Upper lobe of left lung (tissue), 6 donors: ENCODE data around the gene KAZN. TPM values are rescaled to one million over a fixed set of nuclear protein-coding genes. Genes with fewer than 3 reads are reported as not detected.

ENCODE experiments used
- ATAC-seq, 2 donors: fragments of 200-7000 bp; cut with Tn5 transposase; one replicate each; pipeline ENCODE4 v1.9.1; 2022; ENCODE audit warnings: mild to moderate bottlenecking in 2 of 2, moderate library complexity in 2 of 2; ENCODE audit not compliant: low FRiP score in 2 of 2
- DNase-seq, 2 donors: peaks; one replicate each; pipeline ENCODE4 v3.0.0-alpha.2; 2019 to 2020
- H3K27ac ChIP-seq, 4 donors: fragments of 200-600 bp; sonication (generic); one replicate each; pipeline ENCODE4 v1.5.1; 2016 to 2019
- H3K27me3 ChIP-seq, 4 donors: fragments of 200-600 bp; sonication (generic); one replicate each; pipeline ENCODE4 v1.5.1; 2017 to 2019
- H3K36me3 ChIP-seq, 4 donors: fragments of 200-600 bp; sonication (generic); one replicate each; pipeline ENCODE4 v1.5.1; 2016 to 2019
- H3K4me1 ChIP-seq, 4 donors: fragments of 200-600 bp; sonication (generic); one replicate each; pipeline ENCODE4 v1.5.1; 2018 to 2019
- H3K4me3 ChIP-seq, 4 donors: fragments of 200-600 bp; sonication (generic); one replicate each; pipeline ENCODE4 v1.5.1; 2017 to 2019; ENCODE audit warnings: mild to moderate bottlenecking in 2 of 4, moderate library complexity in 1 of 4
- H3K9me3 ChIP-seq, 4 donors: fragments of 200-600 bp; sonication (generic); one replicate each; pipeline ENCODE4 v1.5.1; 2018 to 2019
- EP300 ChIP-seq, 4 donors: sonication (generic); formaldehyde crosslinking; IDR thresholded peaks; one replicate each; pipeline ENCODE4 v1.5.1; 2017; ENCODE audit warnings: antibody characterized with exemption in 4 of 4, control low read depth in 2 of 4
- POLR2A ChIP-seq, 4 donors: fragments of 450-650 bp; IDR thresholded peaks; one replicate each; pipeline ENCODE4 v1.5.1; 2016 to 2017; ENCODE audit warnings: antibody characterized with exemption in 4 of 4, mild to moderate bottlenecking in 2 of 4
- POLR2AphosphoS5 ChIP-seq, 2 donors: sonication (generic); formaldehyde crosslinking; IDR thresholded peaks; one replicate each; pipeline ENCODE4 v1.5.1; 2017; ENCODE audit warnings: antibody characterized with exemption in 2 of 2
- WGBS, 2 donors: methylation state at CpG; one replicate each; pipeline ENCODE4 v1.1.5; 2017 to 2018; 5-methylcytosine and 5-hydroxymethylcytosine counted together
- total RNA-seq, 6 donors: library from RNA; depleted of rRNA in 4 of 6; stranded (reverse); fragments of >200 nt in 4 of 6; gene quantifications; one replicate each; pipeline versions ENCODE4 v1.1.0 to v1.2.1, GENCODE V29; 2016 to 2021
- TF ChIP-seq, protein P1 (sequence below), 6 experiments: fragments of 450-650 bp in 4 of 6; fragments of 200-600 bp in 2 of 6; sonication (generic) in 2 of 6; IDR thresholded peaks; one replicate each; pipeline ENCODE4 v1.5.1; 2016 to 2019; ENCODE audit warnings: antibody characterized with exemption in 6 of 6
- donor health status: DM: no; HTN: no; CAD: no; lungs with moderate emphysema.
- donor health status: DM: no; HTN: yes; CAD: no; lungs with severe emphysema.

Gene KAZN
- total RNA-seq, 6 donors from 2014 or later: 11.5 to 30.0 (median 17.6) TPM

DNA sequence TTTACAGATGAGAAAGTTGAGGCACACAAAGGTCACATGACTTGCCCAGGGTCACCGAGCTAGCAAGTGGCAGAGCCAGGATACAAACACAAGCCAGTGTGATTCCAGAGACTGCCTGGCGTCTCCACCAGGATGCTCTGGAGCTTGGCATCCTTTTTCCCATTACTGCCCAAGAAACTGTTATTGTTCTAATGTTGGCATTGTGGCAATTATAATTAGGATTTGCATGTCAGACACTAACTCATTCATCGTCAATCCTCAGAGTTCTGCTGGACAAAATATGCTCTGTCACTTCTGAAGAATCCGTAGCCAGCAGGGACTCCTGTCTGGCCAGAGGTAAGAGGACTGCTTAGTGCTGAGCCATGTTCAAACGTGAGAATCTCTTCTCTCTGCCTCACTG is 8.8 kb downstream of the KAZN start:
- Histone ChIP-seq H3K4me3 (no peak overlapping the region), H3K27ac (no peak overlapping the region), H3K36me3 (no peaks in the 10 kb centered on the region), H3K4me1 (no peaks in the 10 kb centered on the region), H3K27me3 (no peaks in the 10 kb centered on the region), H3K9me3 (no peaks in the 10 kb centered on the region)
- TF ChIP-seq EP300 (IDR thresholded peaks at IDR 0.05): no peak
- TF ChIP-seq, protein P1, sequence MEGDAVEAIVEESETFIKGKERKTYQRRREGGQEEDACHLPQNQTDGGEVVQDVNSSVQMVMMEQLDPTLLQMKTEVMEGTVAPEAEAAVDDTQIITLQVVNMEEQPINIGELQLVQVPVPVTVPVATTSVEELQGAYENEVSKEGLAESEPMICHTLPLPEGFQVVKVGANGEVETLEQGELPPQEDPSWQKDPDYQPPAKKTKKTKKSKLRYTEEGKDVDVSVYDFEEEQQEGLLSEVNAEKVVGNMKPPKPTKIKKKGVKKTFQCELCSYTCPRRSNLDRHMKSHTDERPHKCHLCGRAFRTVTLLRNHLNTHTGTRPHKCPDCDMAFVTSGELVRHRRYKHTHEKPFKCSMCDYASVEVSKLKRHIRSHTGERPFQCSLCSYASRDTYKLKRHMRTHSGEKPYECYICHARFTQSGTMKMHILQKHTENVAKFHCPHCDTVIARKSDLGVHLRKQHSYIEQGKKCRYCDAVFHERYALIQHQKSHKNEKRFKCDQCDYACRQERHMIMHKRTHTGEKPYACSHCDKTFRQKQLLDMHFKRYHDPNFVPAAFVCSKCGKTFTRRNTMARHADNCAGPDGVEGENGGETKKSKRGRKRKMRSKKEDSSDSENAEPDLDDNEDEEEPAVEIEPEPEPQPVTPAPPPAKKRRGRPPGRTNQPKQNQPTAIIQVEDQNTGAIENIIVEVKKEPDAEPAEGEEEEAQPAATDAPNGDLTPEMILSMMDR (IDR thresholded peaks at IDR 0.05): no peak
- TF ChIP-seq POLR2A (IDR thresholded peaks at IDR 0.05): no peak
- no peak for TF ChIP-seq POLR2AphosphoS5 (IDR thresholded peaks at IDR 0.05)
- ATAC-seq (no peak), DNase-seq (no peak)
- WGBS, 2 donors: 77 to 82% methylated on average over 5 of the region's 5 CpGs

DNA sequence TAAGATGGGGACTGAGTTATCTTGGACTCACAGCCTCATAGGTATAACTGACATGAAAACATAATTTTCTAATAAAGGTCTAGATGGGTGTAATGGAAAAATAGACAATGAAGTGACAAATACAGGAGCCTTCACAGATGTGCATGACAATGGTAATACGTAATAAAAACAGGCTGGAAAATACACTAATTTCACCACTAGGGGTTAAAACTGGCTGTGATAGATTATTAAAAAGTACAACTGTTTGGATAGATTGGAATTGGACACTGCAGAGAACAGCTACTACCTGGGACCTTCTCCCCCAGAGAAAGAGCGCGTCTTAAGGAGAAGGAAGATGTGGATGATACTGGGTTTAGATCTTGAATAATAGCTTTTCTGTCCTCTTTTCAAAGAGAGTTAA is 9.8 kb downstream of the KAZN start:
- Histone ChIP-seq H3K27ac (no peak overlapping the region), H3K4me1 (no peaks in the 10 kb centered on the region), H3K9me3 (no peaks in the 10 kb centered on the region), H3K27me3 (no peaks in the 10 kb centered on the region), H3K4me3 (no peak overlapping the region), H3K36me3 (no peaks in the 10 kb centered on the region)
- ATAC-seq (no peak), DNase-seq (no peak)
- no peak for TF ChIP-seq EP300 (IDR thresholded peaks at IDR 0.05)
- TF ChIP-seq POLR2A (IDR thresholded peaks at IDR 0.05): no peak
- WGBS, 2 donors: 89 to 96% methylated on average over 3 of the region's 3 CpGs

DNA sequence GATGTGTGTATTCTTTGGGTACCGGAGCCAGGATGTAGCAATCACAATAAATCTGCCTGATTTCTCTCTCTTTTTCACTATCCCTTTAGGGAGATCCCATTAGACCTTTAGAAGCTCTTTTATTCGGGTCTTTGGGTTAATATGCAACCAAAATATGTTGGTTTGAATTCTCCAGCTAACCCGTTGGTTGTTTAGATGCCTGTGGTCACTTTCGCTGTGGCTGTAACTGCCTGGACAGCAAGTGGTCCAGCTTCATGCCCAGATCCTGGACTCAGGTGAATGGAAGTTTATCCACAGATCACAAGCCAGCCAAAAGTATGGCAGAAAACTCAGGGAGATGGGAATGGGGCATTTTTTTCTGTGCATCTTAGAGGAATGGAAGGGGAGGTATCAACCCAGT is 12.3 kb downstream of the KAZN start:
- Histone ChIP-seq H3K36me3 (no peaks in the 10 kb centered on the region), H3K27ac (no peak overlapping the region), H3K27me3 (no peaks in the 10 kb centered on the region), H3K9me3 (no peaks in the 10 kb centered on the region), H3K4me3 (no peak overlapping the region), H3K4me1 (no peaks in the 10 kb centered on the region)
- TF ChIP-seq, protein P1 (IDR thresholded peaks at IDR 0.05): no peak
- TF ChIP-seq POLR2AphosphoS5 (IDR thresholded peaks at IDR 0.05): no peak
- no peak for TF ChIP-seq POLR2A (IDR thresholded peaks at IDR 0.05)
- TF ChIP-seq EP300 (IDR thresholded peaks at IDR 0.05): no peak
- no peak for DNase-seq
- no peak for ATAC-seq
- 83 to 85% methylated on average over 4 of the region's 4 CpGs for WGBS, 2 donors

- 91 to 92% methylated on average over 3 of the region's 3 CpGs for WGBS, 2 donors
- H3K27me3 ChIP-seq: no peaks in the 10 kb centered on the region
- H3K36me3 ChIP-seq: no peaks in the 10 kb centered on the region
- no peak for TF ChIP-seq EP300 (IDR thresholded peaks at IDR 0.05)
- no peak for TF ChIP-seq POLR2AphosphoS5 (IDR thresholded peaks at IDR 0.05)
- no peak for TF ChIP-seq POLR2A (IDR thresholded peaks at IDR 0.05)
- TF ChIP-seq, protein P1 (IDR thresholded peaks at IDR 0.05): no peak
- H3K9me3 ChIP-seq: no peaks in the 10 kb centered on the region
- H3K4me1 ChIP-seq: no peaks in the 10 kb centered on the region
- H3K27ac ChIP-seq: no peak overlapping the region
- no peak overlapping the region for H3K4me3 ChIP-seq
- DNase-seq (no peak), ATAC-seq (no peak)
Observed at GRCh38 chr1:14611792-14612191, 13.3 kb downstream of the KAZN start.

GRCh38 chr1:14612256-14612655 is 13.8 kb downstream of the KAZN start:
- Histone ChIP-seq H3K36me3 (no peaks in the 10 kb centered on the region), H3K27ac (no peak overlapping the region), H3K4me3 (no peak overlapping the region), H3K4me1 (no peaks in the 10 kb centered on the region), H3K9me3 (no peaks in the 10 kb centered on the region), H3K27me3 (no peaks in the 10 kb centered on the region)
- 90 to 94% methylated on average over 5 of the region's 5 CpGs for WGBS, 2 donors
- DNase-seq: no peak
- TF ChIP-seq POLR2AphosphoS5 (IDR thresholded peaks at IDR 0.05) (no peak), POLR2A (IDR thresholded peaks at IDR 0.05) (no peak), EP300 (IDR thresholded peaks at IDR 0.05) (no peak)
- TF ChIP-seq, protein P1 (IDR thresholded peaks at IDR 0.05): no peak
- ATAC-seq: no peak
